NCI-H2107 treated with DMSO at 0.1 percent for 48 hours (cell line): ENCODE measurements around the gene GPR25.

ENCODE experiments used
- DNase-seq: peaks from one replicate; lab custom pipeline; 2025; ENCODE audit not compliant: unreplicated experiment; lab: John Stamatoyannopoulos, UW

The GPR25 gene

GRCh38 chr1:200893411-200893901, 20.7 kb downstream of the GPR25 start:
- no peak for DNase-seq

- no peak for DNase-seq
Measured at GRCh38 chr1:200894712-200895442, 22.1 kb downstream of the GPR25 start, which contains the start of gene INAVA. Gene INAVA, plus strand, starts transcription at chr1:200894900. Its CDS starts 3,501 bp downstream, at chr1:200898401.

- DNase-seq: no peak
Measured at GRCh38 chr1:200895443-200895789, 22.6 kb downstream of the GPR25 start.

- DNase-seq: no peak
Measured at GRCh38 chr1:200895801-200896530, 23.2 kb downstream of the GPR25 start.

- no peak for DNase-seq
Measured at GRCh38 chr1:200896531-200897196, 23.9 kb downstream of the GPR25 start.

DNA sequence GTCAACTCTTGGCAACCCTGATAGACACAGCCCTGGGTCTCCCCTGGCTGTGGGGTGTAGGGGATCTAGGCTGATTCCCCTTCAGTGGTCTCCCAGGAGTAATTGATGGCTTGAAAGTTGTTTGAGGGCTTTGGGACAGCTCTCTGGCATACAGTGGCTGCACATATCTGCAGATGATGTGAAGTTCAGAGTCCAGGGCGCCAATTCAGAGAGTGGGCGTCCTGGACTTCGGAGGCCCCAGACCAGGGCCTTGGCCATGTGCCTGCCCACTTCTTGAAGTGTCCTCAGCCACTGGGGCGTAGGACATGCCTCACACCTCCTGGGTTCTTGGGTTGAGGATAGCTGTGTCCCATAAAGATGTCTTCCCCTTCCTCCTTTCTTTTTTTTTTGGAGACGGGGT, 24.5 kb downstream of the GPR25 start:
- DNase-seq: no peak

GRCh38 chr1:200899015-200899386, 26.2 kb downstream of the GPR25 start:
- no peak for DNase-seq

DNA sequence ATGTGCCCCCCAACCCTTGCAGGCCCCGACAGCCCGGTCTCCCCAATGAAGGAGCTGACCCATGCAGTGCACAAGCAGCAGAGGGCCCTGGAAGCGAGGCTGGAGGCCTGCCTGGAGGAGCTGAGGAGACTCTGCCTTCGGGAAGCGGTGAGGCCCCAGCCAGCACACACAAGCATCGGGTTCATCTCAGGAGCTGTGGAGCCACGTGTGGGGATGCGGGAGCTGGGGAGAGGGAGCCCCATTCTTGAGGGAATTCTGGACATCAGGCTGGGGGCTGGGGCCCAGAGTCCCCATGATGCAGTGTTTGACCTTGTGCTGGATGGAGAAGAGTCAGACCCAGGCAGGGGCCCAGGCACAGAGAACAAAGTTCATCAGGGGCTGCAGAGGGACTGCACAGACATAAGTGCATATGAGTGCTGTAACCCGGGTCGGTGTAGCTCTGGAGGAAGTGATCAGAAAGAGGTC, 26.7 kb downstream of the GPR25 start:
- no peak for DNase-seq

- DNase-seq: no peak
Measured at GRCh38 chr1:200899954-200900867, 27.4 kb downstream of the GPR25 start.

DNA sequence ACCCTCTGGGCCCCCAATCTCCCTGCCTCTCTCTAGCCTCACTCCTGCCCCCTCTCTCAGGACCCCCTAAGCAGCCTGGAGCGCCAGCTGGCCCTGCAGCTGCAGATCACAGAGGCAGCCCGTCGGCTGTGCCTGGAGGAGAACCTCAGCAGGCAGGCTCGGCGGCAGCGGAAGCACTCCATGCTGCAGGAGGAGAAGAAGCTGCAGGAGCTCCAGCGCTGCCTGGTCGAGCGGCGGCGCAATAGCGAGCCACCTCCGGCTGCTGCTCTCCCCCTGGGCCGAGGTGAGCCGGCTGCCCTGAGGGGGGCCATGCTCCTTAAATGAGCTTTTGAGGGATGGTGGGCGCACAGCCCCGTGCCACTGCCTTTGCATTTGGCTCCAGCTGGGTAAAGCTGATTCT, 28.1 kb downstream of the GPR25 start:
- no peak for DNase-seq

DNA sequence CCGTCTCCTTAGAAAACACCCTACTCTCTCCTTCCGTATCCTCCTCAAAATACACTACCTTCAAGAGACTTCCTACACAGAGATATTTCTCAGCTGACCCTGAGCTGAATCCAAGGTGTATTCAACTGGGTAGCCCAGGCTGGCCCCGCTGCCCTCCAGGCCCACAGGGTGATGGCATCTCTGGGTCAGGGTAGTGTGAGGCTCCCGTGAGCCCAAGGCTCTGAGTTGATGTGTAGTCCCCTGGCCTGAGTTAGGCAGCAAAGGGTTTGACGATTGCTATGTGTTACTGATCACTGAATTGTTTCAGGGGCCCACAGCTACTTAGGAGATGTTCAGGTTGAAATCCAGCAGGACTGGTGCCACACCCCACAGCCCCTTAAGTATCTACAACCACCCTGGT, 28.6 kb downstream of the GPR25 start:
- DNase-seq: no peak

DNA sequence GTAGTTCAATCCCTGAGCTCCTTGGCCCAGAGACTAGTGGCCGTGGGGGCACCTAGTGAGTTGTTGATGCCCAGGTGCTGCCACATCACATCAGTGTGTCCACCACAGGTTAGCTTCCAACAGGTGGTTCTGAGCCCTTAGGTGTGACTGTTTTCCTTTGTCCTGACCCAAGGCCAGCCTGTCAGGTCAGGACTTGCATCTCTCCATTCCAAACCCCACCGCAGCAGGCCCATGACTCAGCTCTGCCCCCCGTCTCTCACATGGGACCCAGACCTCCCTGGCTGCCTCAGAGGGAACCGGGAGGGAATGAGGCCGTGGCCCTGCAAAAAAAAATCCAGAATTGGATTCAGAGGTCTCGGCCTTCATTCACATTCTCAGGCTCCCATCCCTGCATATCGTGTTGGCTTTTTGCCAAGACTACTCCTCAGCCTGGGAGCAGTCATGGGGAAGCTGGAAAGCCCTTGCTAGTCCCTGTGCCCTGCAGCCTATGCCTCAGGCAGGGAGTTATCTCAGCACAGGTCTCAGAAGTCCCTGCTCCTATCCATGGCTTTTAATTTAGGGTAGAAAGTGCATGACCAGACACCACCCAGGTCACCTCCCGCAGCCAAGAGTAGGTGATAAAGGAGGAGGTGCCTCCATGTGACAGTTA, 29.1 kb downstream of the GPR25 start:
- DNase-seq: no peak

GRCh38 chr1:200903793-200904192, 31.0 kb downstream of the GPR25 start:
- no peak for DNase-seq

DNA sequence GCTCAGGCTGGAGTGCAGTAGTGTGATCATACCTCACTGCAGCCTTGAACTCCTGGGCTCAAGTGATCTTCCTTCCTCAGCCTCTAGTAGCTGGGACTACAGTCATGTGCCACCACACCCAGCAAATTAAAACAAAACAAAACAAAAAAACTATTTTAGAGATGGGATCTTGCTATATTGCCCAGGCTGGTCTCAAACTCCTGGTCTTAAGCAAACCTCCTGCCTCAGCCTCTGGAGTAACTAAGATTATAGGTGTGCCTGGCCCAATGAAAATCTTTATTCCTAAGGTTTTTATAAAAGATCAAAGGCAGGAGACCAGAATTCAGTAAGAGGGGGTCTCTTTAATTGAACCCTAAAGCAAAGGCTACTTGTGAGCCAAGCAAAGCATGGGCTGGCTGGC, 32.0 kb downstream of the GPR25 start:
- DNase-seq: no peak

GRCh38 chr1:200905411-200906052, 32.8 kb downstream of the GPR25 start:
- DNase-seq: no peak

- no peak for DNase-seq
Measured at GRCh38 chr1:200906491-200906890, 33.7 kb downstream of the GPR25 start.

GRCh38 chr1:200907611-200908097, 34.9 kb downstream of the GPR25 start:
- no peak for DNase-seq

DNA sequence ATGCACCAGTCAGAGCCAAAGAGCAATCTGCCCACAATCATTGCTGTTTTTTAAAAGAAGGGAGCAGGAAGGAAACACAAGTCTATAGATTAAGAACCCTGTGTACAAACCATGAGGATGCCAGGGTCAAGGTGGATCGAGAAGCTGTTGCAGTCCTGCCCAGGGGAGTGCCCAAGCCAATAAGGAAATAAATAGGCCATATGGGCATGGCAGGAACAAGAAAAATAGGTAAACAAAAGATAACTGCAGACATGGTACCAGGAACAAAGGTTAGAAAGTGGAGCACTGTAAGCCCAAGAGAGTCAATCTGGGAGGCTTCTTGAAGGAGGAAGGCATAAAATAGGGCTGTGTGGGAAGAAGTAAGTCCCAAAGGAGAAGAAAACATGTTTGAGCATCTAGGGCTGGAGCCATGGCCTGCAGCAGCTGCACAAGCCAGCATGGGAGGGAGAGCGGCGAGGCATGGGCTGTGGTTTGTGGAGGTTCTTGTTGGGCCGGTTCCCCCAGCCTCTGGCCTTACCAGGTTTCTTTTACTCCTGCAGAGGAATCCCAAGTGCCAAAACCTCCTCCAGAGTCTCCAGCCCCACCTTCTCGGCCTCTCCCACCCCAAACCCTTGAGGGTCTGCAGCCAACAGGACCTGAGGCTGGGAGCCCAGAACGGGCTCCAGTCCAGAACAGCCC, 35.5 kb downstream of the GPR25 start:
- DNase-seq: no peak

DNA sequence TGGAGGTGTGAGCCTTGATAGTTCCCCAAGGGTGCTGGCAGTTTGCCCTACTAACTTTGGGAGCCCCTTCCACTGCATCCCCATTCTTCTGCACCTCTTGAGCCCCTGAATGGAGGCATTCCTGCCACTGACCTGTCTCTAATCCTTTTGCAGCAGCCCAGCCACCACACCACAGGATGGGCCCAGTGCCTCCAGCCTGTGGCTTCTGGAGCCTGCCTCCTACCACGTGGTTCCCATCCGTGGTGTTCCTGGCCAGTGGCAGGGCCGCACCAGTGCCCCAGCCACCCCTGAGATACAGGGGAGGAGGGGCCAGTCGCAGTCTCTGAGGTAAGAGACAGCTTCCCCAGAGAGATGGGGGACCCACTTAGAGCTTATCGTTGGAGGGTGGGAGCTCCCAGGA, 36.3 kb downstream of the GPR25 start:
- DNase-seq: no peak
